ENCODE results near the gene ELP5.

Gene ELP5

GRCh38 chr17:7224110-7224509 is 27.9 kb upstream of the ELP5 start:
- ATAC-seq, result no peak
- H3K27ac Mint-ChIP-seq, result no peak overlapping the region
- H3K27me3 Mint-ChIP-seq, result no peaks in the 10 kb centered on the region
- H3K4me1 Mint-ChIP-seq, result peaks cover 27% of the 10 kb centered on the region
- H3K36me3 Mint-ChIP-seq, result peaks cover 31% of the 10 kb centered on the region
- H3K4me3 Mint-ChIP-seq, result no peak overlapping the region
- no peaks in the 10 kb centered on the region for H3K9me3 Mint-ChIP-seq

- Mint-ChIP-seq H3K36me3 (peaks cover 37% of the 10 kb centered on the region), H3K4me3 (no peak overlapping the region), H3K27me3 (no peaks in the 10 kb centered on the region), H3K9me3 (no peaks in the 10 kb centered on the region), H3K4me1 (peaks cover 22% of the 10 kb centered on the region), H3K27ac (no peak overlapping the region)
- ATAC-seq, result no peak
These were observed 27.3 kb upstream of the ELP5 start for GRCh38 chr17:7224661-7225111.

- peaks cover 38% of the 10 kb centered on the region for H3K36me3 Mint-ChIP-seq
- no peak overlapping the region for H3K4me3 Mint-ChIP-seq
- H3K4me1 Mint-ChIP-seq, result peaks cover 16% of the 10 kb centered on the region
- no peaks in the 10 kb centered on the region for H3K27me3 Mint-ChIP-seq
- H3K27ac Mint-ChIP-seq, result no peak overlapping the region
- no peaks in the 10 kb centered on the region for H3K9me3 Mint-ChIP-seq
- ATAC-seq, result peak; percentile 9
These were observed 26.2 kb upstream of the ELP5 start for GRCh38 chr17:7225711-7226331.

GRCh38 chr17:7226721-7227710 is 25.0 kb upstream of the ELP5 start:
- Mint-ChIP-seq H3K9me3 (no peaks in the 10 kb centered on the region), H3K36me3 (peaks cover 40% of the 10 kb centered on the region), H3K27me3 (no peaks in the 10 kb centered on the region), H3K4me3 (no peak overlapping the region), H3K27ac (no peak overlapping the region), H3K4me1 (peaks cover 16% of the 10 kb centered on the region)
- ATAC-seq, result no peak

- no peak for ATAC-seq
- Mint-ChIP-seq H3K4me1 (peaks cover 35% of the 10 kb centered on the region), H3K27me3 (no peaks in the 10 kb centered on the region), H3K4me3 (no peak overlapping the region), H3K9me3 (no peaks in the 10 kb centered on the region), H3K36me3 (peaks cover 37% of the 10 kb centered on the region), H3K27ac (no peak overlapping the region)
These were observed 23.1 kb upstream of the ELP5 start for GRCh38 chr17:7228920-7229319.

GRCh38 chr17:7229504-7229903 is 22.5 kb upstream of the ELP5 start:
- H3K36me3 Mint-ChIP-seq, result peaks cover 34% of the 10 kb centered on the region
- H3K27me3 Mint-ChIP-seq, result no peaks in the 10 kb centered on the region
- H3K9me3 Mint-ChIP-seq, result no peaks in the 10 kb centered on the region
- no peak overlapping the region for H3K27ac Mint-ChIP-seq
- no peak for ATAC-seq
- peaks cover 35% of the 10 kb centered on the region for H3K4me1 Mint-ChIP-seq
- no peak overlapping the region for H3K4me3 Mint-ChIP-seq

- H3K4me1 Mint-ChIP-seq, result peaks cover 60% of the 10 kb centered on the region
- H3K36me3 Mint-ChIP-seq, result peaks cover 53% of the 10 kb centered on the region
- H3K27ac Mint-ChIP-seq, result no peak overlapping the region
- H3K9me3 Mint-ChIP-seq, result no peaks in the 10 kb centered on the region
- no peak for ATAC-seq
- no peaks in the 10 kb centered on the region for H3K27me3 Mint-ChIP-seq
- H3K4me3 Mint-ChIP-seq, result peak overlapping the region; percentile 96
These were observed 19.9 kb upstream of the ELP5 start for GRCh38 chr17:7232114-7232513.

GRCh38 chr17:7233701-7234082 is 18.3 kb upstream of the ELP5 start:
- H3K4me1 Mint-ChIP-seq, result peaks cover 58% of the 10 kb centered on the region
- no peaks in the 10 kb centered on the region for H3K27me3 Mint-ChIP-seq
- peak overlapping the region; percentile 92 for H3K27ac Mint-ChIP-seq
- peaks cover 39% of the 10 kb centered on the region for H3K36me3 Mint-ChIP-seq
- H3K4me3 Mint-ChIP-seq, result peak overlapping the region; percentile 96
- H3K9me3 Mint-ChIP-seq, result no peaks in the 10 kb centered on the region
- ATAC-seq, result peak; percentile 1

- Mint-ChIP-seq H3K9me3 (no peaks in the 10 kb centered on the region), H3K4me1 (peaks cover 58% of the 10 kb centered on the region), H3K4me3 (peak within 1 kb of the TSS; percentile 96), H3K36me3 (peaks cover 34% of the 10 kb centered on the region), H3K27ac (peak within 1 kb of the TSS; percentile 92), H3K27me3 (no peaks in the 10 kb centered on the region)
- ATAC-seq, result peak; percentile 71
These were observed 17.7 kb upstream of the ELP5 start, which contains the start of gene DVL2 for GRCh38 chr17:7234083-7234951. DVL2 (minus strand) TSS chr17:7234517; CDS start chr17:7234262, 255 bp downstream.

GRCh38 chr17:7235693-7236665 is 16.0 kb upstream of the ELP5 start:
- ATAC-seq, result no peak
- peak overlapping the region; percentile 43 for H3K27ac Mint-ChIP-seq

GRCh38 chr17:7236808-7237207 is 15.2 kb upstream of the ELP5 start:
- H3K4me1 Mint-ChIP-seq, result peaks cover 72% of the 10 kb centered on the region
- H3K4me3 Mint-ChIP-seq, result peak overlapping the region; percentile 90
- ATAC-seq, result no peak
- peak overlapping the region; percentile 94 for H3K27ac Mint-ChIP-seq
- no peaks in the 10 kb centered on the region for H3K9me3 Mint-ChIP-seq
- no peaks in the 10 kb centered on the region for H3K27me3 Mint-ChIP-seq
- peaks cover 42% of the 10 kb centered on the region for H3K36me3 Mint-ChIP-seq

More at GRCh38 chr17:7235693-7236665, 16.0 kb upstream of the ELP5 start:
- peaks cover 69% of the 10 kb centered on the region for H3K4me1 Mint-ChIP-seq
- no peaks in the 10 kb centered on the region for H3K9me3 Mint-ChIP-seq
- peak overlapping the region; percentile 96 for H3K4me3 Mint-ChIP-seq
- H3K27me3 Mint-ChIP-seq, result no peaks in the 10 kb centered on the region
- H3K36me3 Mint-ChIP-seq, result peaks cover 36% of the 10 kb centered on the region

GRCh38 chr17:7237266-7237760 is 14.7 kb upstream of the ELP5 start:
- no peak for ATAC-seq
- Mint-ChIP-seq H3K4me1 (peaks cover 72% of the 10 kb centered on the region), H3K4me3 (peak overlapping the region; percentile 90), H3K27ac (peak overlapping the region; percentile 94), H3K36me3 (peaks cover 42% of the 10 kb centered on the region), H3K9me3 (no peaks in the 10 kb centered on the region), H3K27me3 (no peaks in the 10 kb centered on the region)

GRCh38 chr17:7237761-7238419 is 14.1 kb upstream of the ELP5 start:
- peaks cover 66% of the 10 kb centered on the region for H3K4me1 Mint-ChIP-seq
- peak overlapping the region; percentile 90 for H3K4me3 Mint-ChIP-seq
- peak overlapping the region; percentile 94 for H3K27ac Mint-ChIP-seq
- H3K36me3 Mint-ChIP-seq, result peaks cover 42% of the 10 kb centered on the region
- peak; percentile 44 for ATAC-seq
- no peaks in the 10 kb centered on the region for H3K9me3 Mint-ChIP-seq
- no peaks in the 10 kb centered on the region for H3K27me3 Mint-ChIP-seq
